IPS DF 6.9 (cell line): ENCODE measurements around the gene DNAJB12.

ENCODE experiments used
- DNase-seq: peaks from one replicate; pipeline ENCODE4 v3.0.0-alpha.2; 2013; ENCODE audit warnings: low read depth, low spot score
- H3K27ac ChIP-seq: one replicate; pipeline ENCODE4 v1.5.1; 2013; ENCODE audit warnings: low read length, control low read depth
- H3K27me3 ChIP-seq: 2 replicates; pipeline ENCODE4 v1.6.1; 2013; ENCODE audit warnings: mild to moderate bottlenecking, low read length; ENCODE audit not compliant: control insufficient read depth, insufficient read depth
- H3K36me3 ChIP-seq: 2 replicates; pipeline ENCODE4 v1.6.1; 2013; ENCODE audit warnings: low read length; ENCODE audit not compliant: control insufficient read depth, insufficient read depth
- H3K4me1 ChIP-seq: 2 replicates; pipeline ENCODE4 v1.6.1; 2013; ENCODE audit warnings: low read length; ENCODE audit not compliant: control insufficient read depth, insufficient read depth
- H3K4me3 ChIP-seq: 2 replicates; pipeline ENCODE4 v1.5.1; 2013; ENCODE audit warnings: mild to moderate bottlenecking, low read length
- H3K9me3 ChIP-seq: 2 replicates; pipeline ENCODE4 v1.6.1; 2013; ENCODE audit warnings: low read length, inconsistent platforms; ENCODE audit not compliant: control insufficient read depth, insufficient read depth
- WGBS: extraction: QIAGEN DNeasy Blood & Tissue Kit; methylation state at CpG from one replicate; pipeline ENCODE4 v1.1.7; 2013; ENCODE audit warnings: mixed read lengths, missing lambda C conversion rate; ENCODE audit not compliant: insufficient read length, insufficient coverage; 5-methylcytosine and 5-hydroxymethylcytosine counted together

Gene DNAJB12

DNA sequence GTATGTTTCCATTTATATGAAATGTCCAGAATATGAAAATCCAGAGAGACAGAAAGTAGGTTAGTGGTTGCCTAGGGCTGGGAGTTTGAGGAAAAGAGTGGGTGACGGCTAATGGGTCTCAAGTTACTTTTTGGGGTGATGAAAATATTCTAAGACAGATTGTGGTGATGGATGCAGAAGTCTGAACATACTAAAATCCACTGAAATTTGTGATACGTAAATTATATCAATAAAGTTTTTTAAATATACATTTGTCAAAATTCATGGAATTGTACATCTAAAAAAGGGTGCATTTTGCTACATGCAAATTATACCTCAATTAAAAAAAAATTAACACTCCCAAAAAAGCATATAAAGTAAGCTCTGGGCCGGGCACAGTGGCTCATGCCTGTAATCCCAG is 71.6 kb downstream of the DNAJB12 start:
- no CpG with 5 or more reads among the region's 3 CpGs for WGBS
- H3K36me3 ChIP-seq: no peaks in the 10 kb centered on the region
- H3K27me3 ChIP-seq: no peaks in the 10 kb centered on the region
- no peak overlapping the region for H3K4me3 ChIP-seq
- DNase-seq: no peak
- H3K9me3 ChIP-seq: no peaks in the 10 kb centered on the region
- H3K27ac ChIP-seq: no peak overlapping the region
- H3K4me1 ChIP-seq: no peaks in the 10 kb centered on the region; the same call in 1 of the 2 replicates
